K562 (cell line): ENCODE data around the gene ZNF316. TPM values are rescaled to one million over a fixed set of nuclear protein-coding genes. Genes with fewer than 3 reads are reported as not detected.

Experiments
- ATAC-seq: fragments of 200-7000 bp; cut with Tn5 transposase; 3 replicates; pipeline ENCODE4 v1.9.1; 2020; ENCODE audit warnings: moderate library complexity
- BruUV-seq: library from RNA; stranded (reverse); fragments of 400-500 nt; replicated peaks from 2 replicates; lab custom pipeline; 2021; lab: Mats Ljungman, UMichigan
- CTCF ChIA-PET: fragments of 300-600 bp; formaldehyde crosslinking; extraction: SDS; loops from one replicate; lab custom pipeline; 2021; ENCODE audit warnings: low intra/inter-chr PET ratio; lab: Yijun Ruan, JAX
- POLR2A ChIA-PET: fragments of 300-600, 350-650 bp; sonication (Branson Sonifier 250); formaldehyde crosslinking; extraction: SDS; loops from one replicate; lab custom pipeline; 2021; ENCODE audit warnings: antibody characterized with exemption, inconsistent platforms; lab: Yijun Ruan, JAX
- DNase-seq, 4 experiments: peaks; one replicate each; pipeline versions ENCODE4 v3.0.0 to v3.0.0-alpha.2; 2011 to 2018; ENCODE audit warnings: low spot score in 3 of 4, mixed read lengths in 3 of 4; ENCODE audit errors: extremely low read depth in 1 of 4
- FAIRE-seq: peaks from 2 replicates; lab custom pipeline; 2011; peaks lifted over from hg19 to GRCh38; lab: Jason Lieb, UNC
- H2AFZ ChIP-seq: 2 replicates; pipeline ENCODE4 v1.6.0; 2011; ENCODE audit warnings: low read depth, low read length, control low read depth, inconsistent platforms
- H3K27ac ChIP-seq: fragments of 200-600 bp; 3 replicates; pipeline ENCODE4 v1.8.0; 2011; ENCODE audit warnings: low read depth, mild to moderate bottlenecking, control low read depth, inconsistent platforms, low read length, moderate library complexity, mixed read lengths; ENCODE audit errors: extremely low read depth
- H3K27me3 ChIP-seq, 2 experiments: fragments of 300-600 bp in 1 of 2; 2 replicates in 1 of 2; 3 replicates in 1 of 2; pipeline versions ENCODE4 v1.6.0 to v1.8.0; 2011; ENCODE audit warnings: inconsistent platforms in 2 of 2, low read length in 2 of 2, mild to moderate bottlenecking in 1 of 2, mixed read lengths in 1 of 2, moderate library complexity in 1 of 2; ENCODE audit not compliant: control insufficient read depth in 2 of 2, insufficient read depth in 2 of 2
- H3K36me3 ChIP-seq: fragments of 300-600 bp; 3 replicates; pipeline ENCODE4 v1.8.0; 2011; ENCODE audit warnings: mild to moderate bottlenecking, low read length, inconsistent platforms; ENCODE audit not compliant: control insufficient read depth, insufficient read depth
- H3K4me1 ChIP-seq, 2 experiments: fragments of 200-600 bp in 1 of 2; replicated peaks in 1 of 2; 2 replicates in 1 of 2; 3 replicates in 1 of 2; pipeline versions ENCODE4 v1.5.1 to v1.8.0; 2011; ENCODE audit warnings: inconsistent platforms in 2 of 2, low read length in 2 of 2, mild to moderate bottlenecking in 1 of 2, mixed read lengths in 1 of 2, moderate library complexity in 1 of 2; ENCODE audit not compliant: control insufficient read depth in 2 of 2, insufficient read depth in 2 of 2
- H3K4me2 ChIP-seq: 2 replicates; pipeline ENCODE4 v1.6.1; 2011; ENCODE audit warnings: low read length, control low read depth, inconsistent platforms, mixed read lengths; ENCODE audit not compliant: insufficient read depth
- H3K4me3 ChIP-seq: fragments of 200-600 bp; sonication (generic), shearing (Covaris generic); 2 replicates; pipeline ENCODE4 v1.5.1; 2016; ENCODE audit warnings: control low read depth, inconsistent platforms
- H3K79me2 ChIP-seq: fragments of 200-600 bp; 3 replicates; pipeline ENCODE4 v1.8.0; 2011; ENCODE audit warnings: low read length, inconsistent platforms; ENCODE audit not compliant: control insufficient read depth, insufficient read depth
- H3K9ac ChIP-seq, 2 experiments: 2 replicates each; pipeline versions ENCODE4 v1.6.0 to v1.6.1; 2011; ENCODE audit warnings: low read depth in 2 of 2, low read length in 2 of 2, control low read depth in 1 of 2, inconsistent platforms in 1 of 2, mild to moderate bottlenecking in 1 of 2, mixed read lengths in 1 of 2; ENCODE audit not compliant: insufficient read depth in 1 of 2
- H3K9me1 ChIP-seq: one replicate; pipeline ENCODE4 v1.6.0; 2011; ENCODE audit warnings: inconsistent platforms, mild to moderate bottlenecking, low read length, moderate library complexity; ENCODE audit not compliant: control insufficient read depth, insufficient read depth
- H3K9me3 ChIP-seq: replicated peaks from 2 replicates; pipeline ENCODE4 v1.5.1; 2011; ENCODE audit warnings: low read depth, low read length, inconsistent platforms; ENCODE audit not compliant: control insufficient read depth, insufficient read depth
- H4K20me1 ChIP-seq: replicated peaks from 2 replicates; pipeline ENCODE4 v1.6.1; 2011; ENCODE audit warnings: low read length, inconsistent platforms, mixed read lengths; ENCODE audit not compliant: control insufficient read depth, insufficient read depth
- AFF1 ChIP-seq, 2 experiments: fragments of 450-650 bp; IDR thresholded peaks; 2 replicates each; pipeline ENCODE4 v1.6.1; 2018; ENCODE audit warnings: mild to moderate bottlenecking in 2 of 2, low read depth in 1 of 2; ENCODE audit not compliant: partially characterized antibody in 2 of 2
- ARNT ChIP-seq, 2 experiments: fragments of 450-650 bp; IDR thresholded peaks; 2 replicates each; pipeline ENCODE4 v1.6.1; 2016; ENCODE audit warnings: mild to moderate bottlenecking in 1 of 2
- C11orf30 ChIP-seq: fragments of 450-650 bp; IDR thresholded peaks from 2 replicates; pipeline ENCODE4 v1.6.1; 2016; ENCODE audit warnings: low read depth, mild to moderate bottlenecking
- E2F5 ChIP-seq: sonication (generic); formaldehyde crosslinking; IDR thresholded peaks from 2 replicates; pipeline ENCODE4 v1.8.0; 2022; ENCODE audit warnings: mild to moderate bottlenecking, missing genetic modification reagents
- GABPB1 ChIP-seq: sonication (generic); formaldehyde crosslinking; IDR thresholded peaks from 2 replicates; pipeline ENCODE4 v1.8.0; 2022; ENCODE audit warnings: mild to moderate bottlenecking, missing genetic modification reagents
- HDAC1 ChIP-seq, 2 experiments: fragments of 450-650 bp; IDR thresholded peaks; 2 replicates each; pipeline ENCODE4 v1.6.1; 2016 to 2017; ENCODE audit warnings: inconsistent platforms in 1 of 2, mild to moderate bottlenecking in 1 of 2, moderate library complexity in 1 of 2
- POLR2A ChIP-seq: fragments of 450-650 bp; conservative IDR thresholded peaks from 2 replicates; pipeline ENCODE4 v1.6.1; 2016
- PTBP1 ChIP-seq: fragments of 200-400 bp; formaldehyde crosslinking; IDR thresholded peaks from 2 replicates; pipeline ENCODE4 v1.6.1; 2017; ENCODE audit warnings: low read depth, low read length
- TCF7L2 ChIP-seq: fragments of 150-350 bp; IDR thresholded peaks from 2 replicates; pipeline ENCODE4 v1.6.1; 2016; ENCODE audit warnings: low read depth, mild to moderate bottlenecking, low read length, moderate library complexity
- ZBTB2 ChIP-seq: fragments of 450-650 bp; IDR thresholded peaks from 2 replicates; pipeline ENCODE4 v1.6.1; 2016; ENCODE audit warnings: antibody characterized with exemption
- ZBTB5 ChIP-seq: fragments of 450-650 bp; IDR thresholded peaks from 2 replicates; pipeline ENCODE4 v1.6.1; 2017; ENCODE audit warnings: antibody characterized with exemption
- ZKSCAN3 ChIP-seq: fragments of 250-450 bp; sonication (Bioruptor Pico); IDR thresholded peaks from 2 replicates; pipeline ENCODE4 v1.4.0; 2020
- ZNF146 ChIP-seq: IDR thresholded peaks from one replicate; pipeline ENCODE4 v1.6.1; 2018; ENCODE audit warnings: missing compliant biosample characterization; ENCODE audit not compliant: unreplicated experiment
- ZNF311 ChIP-seq: fragments of 250-450 bp; sonication (Bioruptor Pico); IDR thresholded peaks from 2 replicates; pipeline ENCODE4 v1.4.0; 2020; ENCODE audit warnings: mild to moderate bottlenecking, moderate library complexity
- ZNF445 ChIP-seq: fragments of 250-450 bp; sonication (Bioruptor Pico); IDR thresholded peaks from 2 replicates; pipeline ENCODE4 v1.4.0; 2020; ENCODE audit warnings: low read depth, mild to moderate bottlenecking, moderate library complexity
- WGBS: fragments of 100-300 bp; shearing (Covaris generic); methylation state at CpG from one replicate; pipeline ENCODE4 v1.1.6; 2016; ENCODE audit warnings: low coverage, mixed read lengths; ENCODE audit not compliant: insufficient coverage; ENCODE audit errors: missing lambda C conversion rate; 5-methylcytosine and 5-hydroxymethylcytosine counted together
- in situ Hi-C: fragments of 300-500 bp; cut with MboI; formaldehyde crosslinking; loops from 4 replicates; pipeline ENCODE4 v1.15.0; 2018; ENCODE audit warnings: inconsistent platforms, mixed read lengths
- intact Hi-C: fragments of 100-400 bp; cut with micrococcal nuclease; formaldehyde crosslinking; loops from 2 replicates; pipeline ENCODE4 v1.14.2; 2022
- polyA plus RNA-seq, 8 experiments: library from polyadenylated mRNA; depleted of rRNA in 4 of 8; stranded (reverse) in 5 of 8; unstranded in 3 of 8; fragments of >200 nt; fragmentation: Nextera tagmentation in 2 of 8; fragmentation: Illumina TruSeq in 1 of 8; extraction: Ambion mirVana in 2 of 8; extraction: Trizol in 1 of 8; gene quantifications; 2 replicates each; pipeline versions ENCODE4 v1.2.1 to v1.2.3, GENCODE V29; 2011 to 2014; ENCODE audit warnings: inconsistent platforms in 1 of 8, missing spikeins in 1 of 8
- total RNA-seq, 7 experiments: library from RNA; depleted of rRNA in 6 of 7; stranded (reverse); fragments of >200 nt in 6 of 7; fragmentation: Illumina TruSeq in 2 of 7; extraction: Trizol in 2 of 7; gene quantifications; 2 replicates each; pipeline versions ENCODE4 v1.2.1 to v1.2.3, GENCODE V29; 2011 to 2021; ENCODE audit warnings: low replicate concordance in 1 of 7

Gene ZNF316
- total and polyA plus RNA-seq, 9 of the 15 experiments (the other 6 are each of a cell fraction or from before 2014, with no cell fraction given), result 0.10 to 34.0 (median 8.6) TPM

GRCh38 chr7:6691609-6692106 lies 54.5 kb downstream of the ZNF316 start:
- Histone ChIP-seq H3K27me3 (no peaks in the 10 kb centered on the region), H2AFZ (no peak overlapping the region), H3K9ac (no peak overlapping the region), H3K36me3 (peaks cover 94% of the 10 kb centered on the region), H3K79me2 (no peaks in the 10 kb centered on the region), H3K27ac (no peak overlapping the region), H3K4me2 (no peak overlapping the region), H3K4me1 (no peaks in the 10 kb centered on the region), H3K9me3 (peaks cover 75% of the 10 kb centered on the region), H4K20me1 (no peaks in the 10 kb centered on the region), H3K4me3 (no peak overlapping the region), H3K9me1 (no peaks in the 10 kb centered on the region)
- no TSS peak for BruUV-seq
- FAIRE-seq (peak; percentile 60), ATAC-seq (no peak), DNase-seq (no peak)
- intact Hi-C loops, result no loop called here
- in situ Hi-C loops, result no loop called here
- WGBS, result 97% methylated on average over 5 of the region's 5 CpGs
- POLR2A ChIA-PET, result no interaction called here
- CTCF ChIA-PET, result no interaction called here
- TF ChIP-seq HDAC1 (IDR thresholded peaks at IDR 0.05) (no peak), POLR2A (peak; percentile 47; the same call in 1 of the 2 replicates), AFF1 (IDR thresholded peaks at IDR 0.05; ENCODE audit: low read depth in 1 of 2, partially characterized antibody in 2 of 2) (no peak), ZNF311 (no peak), E2F5 (CRISPR knock-in tag) (no peak), ZNF445 (CRISPR knock-in tag) (peak; percentile 86; the same call in 1 of the 2 replicates), ZNF146 (CRISPR knock-in tag) (no peak), ARNT (IDR thresholded peaks at IDR 0.05) (no peak), C11orf30 (no peak), PTBP1 (no peak), GABPB1 (CRISPR knock-in tag) (no peak), ZBTB5 (no peak), TCF7L2 (no peak), ZBTB2 (no peak), ZKSCAN3 (no peak)
